ENCODE data around the gene CLCN6. TPM values are rescaled to one million over a fixed set of nuclear protein-coding genes. Genes with fewer than 3 reads are reported as not detected.

The CLCN6 gene
- polyA plus RNA-seq, 1 experiment: 9.0 TPM

DNA sequence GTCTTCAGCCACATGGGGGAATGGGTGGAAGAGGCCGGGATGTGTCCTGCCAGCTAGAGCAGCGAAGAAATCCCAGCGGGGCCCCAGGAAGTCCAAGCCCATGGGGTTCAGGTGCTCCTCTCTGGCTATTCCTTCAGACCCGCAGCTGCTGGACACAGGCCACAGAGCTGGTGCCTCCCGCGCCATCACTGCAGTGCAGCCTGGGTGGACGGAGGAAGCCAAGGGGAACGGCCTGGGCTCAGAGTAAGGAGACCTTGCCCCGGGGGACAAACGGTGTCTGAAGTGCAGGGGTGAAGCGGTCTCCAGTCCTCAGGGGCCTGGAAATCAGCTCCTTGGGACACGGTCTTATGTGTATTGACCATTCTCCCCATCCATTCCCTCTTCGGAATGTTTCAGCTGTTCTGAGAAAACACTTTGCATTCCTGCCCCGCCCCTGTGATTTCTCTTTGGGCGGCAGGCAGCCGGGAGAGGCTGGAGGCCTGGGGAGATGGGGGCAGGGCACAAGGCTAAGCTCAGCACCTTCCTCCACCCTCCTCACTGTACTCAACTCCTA, 18.7 kb upstream of the CLCN6 start:
- Histone ChIP-seq H3K9me3 (ENCODE audit: control insufficient read depth, insufficient read depth, low read length) (no peaks in the 10 kb centered on the region; the same call in 1 of the 2 replicates), H3K27me3 (ENCODE audit: control insufficient read depth, insufficient read depth, low read length) (no peaks in the 10 kb centered on the region), H3K27ac (ENCODE audit: low read depth, low read length) (peak overlapping the region; percentile 39), H3K4me3 (ENCODE audit: low read depth, low read length) (no peak overlapping the region)
- POLR2A ChIA-PET: interaction anchor here (0.6 to 1.9 kb wide), 4 partner anchors 16 to 121 kb away, joined by 3 to 6 read pairs (median 3); partner anchors contain the start of genes CLCN6 and MTHFR
- no peak for DNase-seq (ENCODE audit: low read depth, low spot score)
- CTCF ChIA-PET: interaction anchor here (3.8 kb wide), 1 partner anchor 16 kb away, joined by 32 read pairs; no protein-coding TSS in a partner anchor
- no peak for TF ChIP-seq CTCF (IDR thresholded peaks at IDR 0.05; ENCODE audit: low read depth, low read length)

DNA sequence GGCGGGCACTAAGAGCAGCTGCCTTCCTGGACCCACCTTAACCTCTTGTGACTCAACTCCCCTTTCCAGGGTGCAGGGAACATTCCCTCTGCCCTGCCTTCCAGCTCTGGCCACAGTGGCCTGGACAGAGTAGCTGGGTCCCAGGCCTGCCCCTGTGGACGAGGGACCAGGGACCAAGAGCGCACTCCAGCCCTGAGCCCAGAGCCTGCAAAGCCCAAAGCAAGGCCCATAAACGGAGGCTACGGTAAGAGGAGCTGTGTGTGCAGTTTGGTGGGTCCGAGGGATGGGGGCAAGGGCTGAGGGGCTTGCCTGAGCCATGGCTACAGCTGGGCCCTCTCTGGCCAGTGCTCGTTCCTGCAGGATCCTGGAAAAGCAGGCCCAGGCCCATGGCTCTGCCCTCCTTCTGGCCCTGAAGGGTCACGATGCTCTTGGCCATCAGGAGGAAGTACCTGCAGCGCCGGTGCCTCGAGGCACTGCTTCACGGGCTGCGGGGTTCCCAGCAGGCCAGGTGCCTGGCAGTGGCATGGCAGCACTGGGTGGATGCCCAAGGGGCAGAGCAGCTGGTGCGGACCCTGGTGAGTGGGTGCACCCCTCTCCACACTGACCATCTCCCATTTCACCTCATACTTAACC, 18.1 kb upstream of the CLCN6 start:
- TF ChIP-seq CTCF (IDR thresholded peaks at IDR 0.05; ENCODE audit: low read depth, low read length): no peak
- Histone ChIP-seq H3K9me3 (ENCODE audit: control insufficient read depth, insufficient read depth, low read length) (no peaks in the 10 kb centered on the region; the same call in 1 of the 2 replicates), H3K4me3 (ENCODE audit: low read depth, low read length) (no peak overlapping the region), H3K27ac (ENCODE audit: low read depth, low read length) (peak overlapping the region; percentile 39), H3K27me3 (ENCODE audit: control insufficient read depth, insufficient read depth, low read length) (no peaks in the 10 kb centered on the region)
- DNase-seq (ENCODE audit: low read depth, low spot score): no peak
- ChIA-PET CTCF (interaction anchor here (0.6 to 3.8 kb wide), 2 partner anchors 15 to 68 kb away, joined by 3 to 32 read pairs; no protein-coding TSS in a partner anchor), POLR2A (interaction anchor here (0.6 to 1.9 kb wide), 4 partner anchors 16 to 121 kb away, joined by 3 to 6 read pairs (median 3); partner anchors contain the start of genes CLCN6 and MTHFR)

GRCh38 chr1:11788549-11789053, 17.4 kb upstream of the CLCN6 start:
- no peak for DNase-seq (ENCODE audit: low read depth, low spot score)
- no peak for TF ChIP-seq CTCF (IDR thresholded peaks at IDR 0.05; ENCODE audit: low read depth, low read length)
- H3K27me3 ChIP-seq (ENCODE audit: control insufficient read depth, insufficient read depth, low read length): no peaks in the 10 kb centered on the region
- H3K27ac ChIP-seq (ENCODE audit: low read depth, low read length): no peak overlapping the region
- no peaks in the 10 kb centered on the region; the same call in 1 of the 2 replicates for H3K9me3 ChIP-seq (ENCODE audit: control insufficient read depth, insufficient read depth, low read length)
- no peak overlapping the region for H3K4me3 ChIP-seq (ENCODE audit: low read depth, low read length)
- POLR2A ChIA-PET: interaction anchor here (1.1 to 1.9 kb wide), 2 partner anchors 15 to 120 kb away, joined by 3 to 6 read pairs; no protein-coding TSS in a partner anchor
- CTCF ChIA-PET: interaction anchor here (0.6 to 3.8 kb wide), 3 partner anchors 14 to 1152 kb away, joined by 3 to 32 read pairs (median 3); no protein-coding TSS in a partner anchor

DNA sequence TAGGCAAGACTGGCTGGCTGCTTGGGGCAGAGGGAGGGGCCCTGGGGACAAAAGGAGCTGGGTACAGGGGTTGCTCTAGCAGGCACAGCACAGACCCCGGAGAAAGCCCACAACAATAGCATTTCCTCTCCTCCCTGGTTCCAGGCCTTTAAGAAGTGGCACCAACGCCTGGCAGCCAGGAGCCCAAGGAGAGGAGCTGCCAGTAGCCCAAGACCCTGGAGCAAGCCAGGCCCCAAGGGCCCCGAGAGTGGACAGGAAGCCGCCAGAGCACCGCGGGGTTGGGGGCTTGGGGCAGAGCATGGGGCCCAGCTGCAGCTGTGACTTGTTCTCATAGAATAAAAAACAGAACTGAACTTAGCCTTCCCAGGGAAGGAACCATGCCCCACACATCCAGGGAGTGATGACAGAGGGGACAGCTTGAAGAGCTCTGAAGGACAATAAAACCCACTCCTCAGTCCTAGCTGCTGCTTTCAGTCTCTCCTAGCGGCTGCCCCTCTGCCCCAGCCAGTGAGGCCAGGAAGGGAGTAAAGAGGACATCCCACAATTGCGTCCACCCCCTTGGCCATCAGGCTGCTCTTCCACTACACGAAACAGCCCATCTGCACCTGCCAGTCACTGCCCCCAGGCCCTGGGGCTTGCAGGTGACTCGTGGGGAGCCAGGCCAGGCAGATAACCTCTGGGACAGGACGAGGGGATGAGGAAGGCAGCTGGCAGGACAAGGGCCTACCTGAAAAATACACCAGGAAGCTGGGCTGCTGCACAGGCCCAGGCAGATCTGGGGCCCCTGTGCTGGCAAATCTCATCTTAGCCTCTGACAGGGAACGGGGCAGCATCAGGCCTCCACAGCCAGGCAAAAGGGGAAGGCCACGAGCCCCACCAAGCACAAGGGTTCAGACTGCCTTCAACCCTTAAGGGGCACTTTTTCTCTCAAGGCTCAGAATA, 16.6 kb upstream of the CLCN6 start:
- no peak overlapping the region for H3K27ac ChIP-seq (ENCODE audit: low read depth, low read length)
- CTCF ChIA-PET: interaction anchor here (0.6 kb wide), 1 partner anchor 1153 kb away, joined by 3 read pairs; no protein-coding TSS in a partner anchor
- POLR2A ChIA-PET: no interaction called here

More for the DNA sequence above, 16.6 kb upstream of the CLCN6 start:
- Histone ChIP-seq H3K27me3 (ENCODE audit: control insufficient read depth, insufficient read depth, low read length) (no peaks in the 10 kb centered on the region), H3K4me3 (ENCODE audit: low read depth, low read length) (no peak overlapping the region), H3K9me3 (ENCODE audit: control insufficient read depth, insufficient read depth, low read length) (no peaks in the 10 kb centered on the region; the same call in 1 of the 2 replicates)
- TF ChIP-seq CTCF (IDR thresholded peaks at IDR 0.05; ENCODE audit: low read depth, low read length): no peak
- DNase-seq (ENCODE audit: low read depth, low spot score): no peak
